ENCODE measurements around the gene ANKH. TPM values are rescaled to one million over a fixed set of nuclear protein-coding genes. Genes with fewer than 3 reads are reported as not detected.

Gene ANKH
- total and polyA plus RNA-seq, 8 donors, result 3.6 to 115 (median 14.3) TPM

- no peak overlapping the region for H3K4me3 ChIP-seq
- no peak for TF ChIP-seq POLR2A (IDR thresholded peaks at IDR 0.05)
- peaks cover 56 to 87% (median 85%) of the 10 kb centered on the region in 4 donors for H3K36me3 ChIP-seq
- intact Hi-C loops (cut with DNase I; ENCODE audit: low total_unique reads), result no loop called here
- peaks cover 0 to 35% (median 17%) of the 10 kb centered on the region in 4 donors for H3K4me1 ChIP-seq
- H3K9me3 ChIP-seq, result peaks cover 0 to 10% (median 4%) of the 10 kb centered on the region in 4 donors
- H3K27ac ChIP-seq, result no peak overlapping the region
- no peaks in the 10 kb centered on the region for H3K27me3 ChIP-seq
- no peak for DNase-seq
These were observed 185.1 kb downstream of the ANKH start for GRCh38 chr5:14686517-14686916.

- H3K27me3 ChIP-seq, result no peaks in the 10 kb centered on the region
- intact Hi-C loops (cut with DNase I; ENCODE audit: low total_unique reads), result no loop called here
- WGBS, 5 donors, result 37 to 43% (median 38%) methylated on average over 6 of the region's 6 CpGs
- no peak overlapping the region for H3K27ac ChIP-seq
- H3K4me3 ChIP-seq, result no peak overlapping the region
- TF ChIP-seq EP300 (IDR thresholded peaks at IDR 0.05) (no peak), POLR2AphosphoS5 (IDR thresholded peaks at IDR 0.05) (no peak), POLR2A (IDR thresholded peaks at IDR 0.05) (no peak)
- TF ChIP-seq, protein P1, sequence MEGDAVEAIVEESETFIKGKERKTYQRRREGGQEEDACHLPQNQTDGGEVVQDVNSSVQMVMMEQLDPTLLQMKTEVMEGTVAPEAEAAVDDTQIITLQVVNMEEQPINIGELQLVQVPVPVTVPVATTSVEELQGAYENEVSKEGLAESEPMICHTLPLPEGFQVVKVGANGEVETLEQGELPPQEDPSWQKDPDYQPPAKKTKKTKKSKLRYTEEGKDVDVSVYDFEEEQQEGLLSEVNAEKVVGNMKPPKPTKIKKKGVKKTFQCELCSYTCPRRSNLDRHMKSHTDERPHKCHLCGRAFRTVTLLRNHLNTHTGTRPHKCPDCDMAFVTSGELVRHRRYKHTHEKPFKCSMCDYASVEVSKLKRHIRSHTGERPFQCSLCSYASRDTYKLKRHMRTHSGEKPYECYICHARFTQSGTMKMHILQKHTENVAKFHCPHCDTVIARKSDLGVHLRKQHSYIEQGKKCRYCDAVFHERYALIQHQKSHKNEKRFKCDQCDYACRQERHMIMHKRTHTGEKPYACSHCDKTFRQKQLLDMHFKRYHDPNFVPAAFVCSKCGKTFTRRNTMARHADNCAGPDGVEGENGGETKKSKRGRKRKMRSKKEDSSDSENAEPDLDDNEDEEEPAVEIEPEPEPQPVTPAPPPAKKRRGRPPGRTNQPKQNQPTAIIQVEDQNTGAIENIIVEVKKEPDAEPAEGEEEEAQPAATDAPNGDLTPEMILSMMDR (IDR thresholded peaks at IDR 0.05), result peak in 5 of 7 experiments; percentile 41 to 66 (median 55)
- peak in 1 of 2 donors; percentile 76 for DNase-seq
- H3K9me3 ChIP-seq, result peaks cover 0 to 10% (median 4%) of the 10 kb centered on the region in 4 donors
- H3K36me3 ChIP-seq, result peaks cover 55 to 87% (median 85%) of the 10 kb centered on the region in 4 donors
- peaks cover 0 to 35% (median 17%) of the 10 kb centered on the region in 4 donors for H3K4me1 ChIP-seq
These were observed 185.8 kb downstream of the ANKH start for GRCh38 chr5:14685757-14686156.

- H3K4me1 ChIP-seq, result peaks cover 0 to 35% (median 17%) of the 10 kb centered on the region in 4 donors
- peaks cover 52 to 87% (median 85%) of the 10 kb centered on the region in 4 donors for H3K36me3 ChIP-seq
- TF ChIP-seq EP300 (IDR thresholded peaks at IDR 0.05) (no peak), POLR2A (IDR thresholded peaks at IDR 0.05) (no peak), POLR2AphosphoS5 (IDR thresholded peaks at IDR 0.05) (no peak)
- TF ChIP-seq, protein P1 (IDR thresholded peaks at IDR 0.05), result no peak
- intact Hi-C loops (cut with DNase I; ENCODE audit: low total_unique reads), result no loop called here
- peaks cover 0 to under 1% (median 0%) of the 10 kb centered on the region in 4 donors for H3K9me3 ChIP-seq
- no peaks in the 10 kb centered on the region for H3K27me3 ChIP-seq
- DNase-seq, result no peak
- H3K27ac ChIP-seq, result peak overlapping the region in 1 of 5 donors; percentile 10
- H3K4me3 ChIP-seq, result no peak overlapping the region
- 62 to 81% (median 73%) methylated on average over 5 of the region's 5 CpGs for WGBS, 5 donors
These were observed 186.8 kb downstream of the ANKH start for GRCh38 chr5:14684757-14685156.

DNA sequence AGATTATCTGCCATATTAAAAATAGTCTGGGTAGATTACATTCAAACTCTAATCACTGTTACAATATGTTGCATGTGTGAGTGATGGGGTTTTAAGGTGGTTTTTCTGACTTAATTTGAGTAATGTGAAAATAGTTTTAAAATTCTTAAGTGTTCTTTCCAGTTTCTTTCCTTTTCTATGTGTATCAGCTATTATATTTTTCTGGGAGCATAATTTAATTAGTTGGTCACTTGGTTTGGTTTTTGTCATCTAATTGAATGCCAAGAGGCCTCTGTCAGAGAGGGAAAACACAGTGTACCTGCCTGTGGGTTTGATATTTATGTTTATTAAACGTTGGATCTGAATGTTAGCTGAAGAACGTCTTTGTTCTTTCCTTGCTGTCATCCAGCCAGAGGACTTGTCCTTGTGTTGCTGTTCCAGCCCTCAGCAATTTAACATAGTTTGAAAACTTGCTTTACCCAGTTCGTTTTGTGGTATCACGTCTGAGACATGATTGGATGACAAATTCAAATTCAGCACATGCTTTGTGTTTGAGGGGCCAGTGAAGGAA is 187.6 kb downstream of the ANKH start:
- Histone ChIP-seq H3K4me3 (no peak overlapping the region), H3K9me3 (no peaks in the 10 kb centered on the region), H3K27ac (no peak overlapping the region), H3K4me1 (peaks cover 0 to 35% (median 17%) of the 10 kb centered on the region in 4 donors), H3K36me3 (peaks cover 50 to 87% (median 83%) of the 10 kb centered on the region in 4 donors), H3K27me3 (no peaks in the 10 kb centered on the region)
- 35 to 48% (median 39%) methylated on average over 4 of the region's 4 CpGs for WGBS, 5 donors
- TF ChIP-seq, protein P1 (IDR thresholded peaks at IDR 0.05), result no peak
- TF ChIP-seq POLR2AphosphoS5 (IDR thresholded peaks at IDR 0.05), result no peak
- TF ChIP-seq EP300 (IDR thresholded peaks at IDR 0.05), result no peak
- no peak for TF ChIP-seq POLR2A (IDR thresholded peaks at IDR 0.05)
- intact Hi-C loops (cut with DNase I; ENCODE audit: low total_unique reads), result no loop called here
- DNase-seq, result no peak

DNA sequence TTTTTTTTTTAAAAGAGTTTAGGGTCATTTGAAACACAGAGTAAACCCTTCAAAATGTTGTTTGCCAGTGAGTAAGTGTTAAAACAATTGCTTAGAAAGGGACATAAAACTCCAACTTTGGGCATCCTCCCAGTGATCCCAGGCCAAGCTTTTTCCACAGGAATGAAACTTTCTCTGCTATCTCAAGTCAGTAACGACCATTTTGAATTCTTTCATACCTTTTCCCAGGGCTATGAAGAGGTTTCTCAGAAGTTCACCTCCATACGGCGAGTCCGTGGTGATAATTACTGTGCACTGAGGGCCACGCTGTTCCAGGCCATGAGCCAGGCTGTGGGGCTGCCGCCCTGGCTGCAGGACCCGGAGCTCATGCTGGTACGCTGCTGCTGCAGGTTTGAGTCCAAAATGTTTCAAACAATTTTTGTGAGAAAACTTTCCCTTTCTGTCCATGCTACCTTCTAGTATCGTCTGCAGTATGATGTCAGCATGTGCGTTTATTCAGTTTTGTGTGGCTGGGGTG is 190.3 kb downstream of the ANKH start:
- TF ChIP-seq EP300 (IDR thresholded peaks at IDR 0.05) (no peak), POLR2A (IDR thresholded peaks at IDR 0.05) (no peak), POLR2AphosphoS5 (IDR thresholded peaks at IDR 0.05) (no peak)
- TF ChIP-seq, protein P1 (IDR thresholded peaks at IDR 0.05), result no peak
- WGBS, 5 donors, result 92 to 98% (median 93%) methylated on average over 10 of the region's 10 CpGs
- Histone ChIP-seq H3K4me1 (peaks cover 2 to 35% (median 16%) of the 10 kb centered on the region in 4 donors), H3K36me3 (peaks cover 29 to 71% (median 63%) of the 10 kb centered on the region in 4 donors), H3K27me3 (no peaks in the 10 kb centered on the region), H3K9me3 (no peaks in the 10 kb centered on the region), H3K4me3 (no peak overlapping the region), H3K27ac (no peak overlapping the region)
- intact Hi-C loops (cut with DNase I; ENCODE audit: low total_unique reads), result no loop called here
- DNase-seq, result no peak
